HG02973 (cell line): ENCODE data around the gene LRPAP1.

Experiments
- ATAC-seq: cut with Tn5 transposase; IDR thresholded peaks from one replicate; pipeline ENCODE4 v1.9.1; 2021; ENCODE audit warnings: moderate library complexity; ENCODE audit not compliant: unreplicated experiment

Gene LRPAP1

DNA sequence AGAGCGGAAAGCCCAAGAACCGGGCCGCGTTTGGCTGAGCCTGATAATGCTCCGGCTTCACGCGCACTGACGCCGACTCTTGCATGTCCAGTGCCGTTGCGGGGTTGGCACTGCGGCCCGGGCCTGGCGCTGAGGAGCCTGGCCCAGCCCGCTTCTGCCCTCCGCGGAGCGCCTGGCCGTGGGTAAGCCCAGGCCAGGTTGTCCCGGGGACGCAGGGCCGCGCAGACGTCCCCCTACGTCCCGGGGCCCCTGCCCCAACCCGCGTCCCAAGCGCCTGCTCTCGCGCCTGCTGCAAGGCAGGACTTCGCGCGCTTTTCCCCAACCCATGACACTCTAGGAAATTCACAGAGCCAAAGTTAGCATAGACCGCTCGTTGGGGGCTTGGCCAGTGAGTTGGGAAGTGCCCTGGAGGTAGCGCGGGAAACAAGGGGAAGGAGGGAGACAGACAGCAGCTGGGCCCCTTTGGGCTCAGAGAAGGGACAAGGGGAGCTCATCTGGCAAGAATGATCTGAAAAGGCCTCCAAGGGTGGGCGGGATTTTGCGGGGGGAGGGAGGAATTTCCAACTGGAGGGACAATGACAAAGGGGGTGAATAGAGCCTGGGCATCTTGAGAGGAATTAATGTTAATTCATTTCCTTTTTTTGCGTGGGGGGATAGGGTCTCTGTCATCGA lies 665 bp upstream of the LRPAP1 start:
- no peak for ATAC-seq

DNA sequence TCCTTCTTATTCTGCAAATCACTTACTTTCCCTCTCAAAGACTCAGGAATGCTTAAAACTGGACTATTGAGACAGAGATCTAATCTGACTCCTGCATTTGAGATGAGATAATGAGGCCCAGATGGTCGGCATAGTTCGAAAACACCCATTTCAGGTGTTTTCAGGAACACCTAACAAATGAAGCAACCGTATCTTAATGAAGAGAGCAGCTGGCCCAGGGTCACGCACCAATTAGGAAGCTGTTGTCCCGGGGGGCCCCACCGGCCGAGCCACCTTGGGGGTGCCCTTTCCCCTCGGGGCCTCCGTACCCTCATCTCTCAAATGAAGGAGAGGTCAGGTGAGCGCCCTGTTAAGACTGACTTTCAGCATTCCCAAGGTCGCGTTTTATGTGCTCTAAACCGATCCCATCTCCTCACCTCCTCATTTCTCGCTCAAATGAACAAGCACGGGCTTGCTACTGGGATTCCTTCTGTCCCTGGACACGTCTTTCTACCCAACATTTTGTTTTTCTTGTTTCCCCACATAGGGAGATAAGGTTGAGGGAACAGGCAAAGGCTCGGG lies 824 bp downstream of the LRPAP1 start:
- ATAC-seq: no peak

DNA sequence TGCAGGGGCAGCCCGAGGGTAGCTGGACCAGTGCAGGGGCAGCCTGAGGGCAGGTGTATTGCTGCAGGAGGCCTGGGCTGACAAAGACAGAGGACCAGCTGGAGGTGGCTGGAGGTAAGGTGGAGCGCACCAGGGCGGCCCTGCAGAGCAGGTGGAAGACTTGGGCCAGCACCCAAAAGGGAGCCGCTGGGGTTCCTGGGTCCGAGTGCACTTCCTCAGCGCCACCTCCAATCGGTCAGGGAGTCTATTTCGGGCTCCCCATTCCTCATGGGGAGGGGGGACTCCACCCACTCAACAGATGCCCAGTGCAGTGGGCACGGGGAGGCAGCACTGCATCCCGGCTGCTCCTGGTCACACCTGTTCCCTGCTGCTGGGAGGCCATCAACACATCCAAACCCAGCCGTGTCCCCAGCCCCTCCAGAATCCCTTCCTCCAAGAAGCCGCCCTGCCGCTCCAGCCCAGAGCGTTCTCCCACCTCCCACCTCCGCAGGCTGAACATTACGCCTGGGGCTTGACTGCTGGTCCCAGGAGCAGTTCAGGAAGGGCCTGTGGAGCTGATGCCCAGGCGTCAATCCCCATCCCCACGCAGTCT lies 1.5 kb downstream of the LRPAP1 start:
- no peak for ATAC-seq

DNA sequence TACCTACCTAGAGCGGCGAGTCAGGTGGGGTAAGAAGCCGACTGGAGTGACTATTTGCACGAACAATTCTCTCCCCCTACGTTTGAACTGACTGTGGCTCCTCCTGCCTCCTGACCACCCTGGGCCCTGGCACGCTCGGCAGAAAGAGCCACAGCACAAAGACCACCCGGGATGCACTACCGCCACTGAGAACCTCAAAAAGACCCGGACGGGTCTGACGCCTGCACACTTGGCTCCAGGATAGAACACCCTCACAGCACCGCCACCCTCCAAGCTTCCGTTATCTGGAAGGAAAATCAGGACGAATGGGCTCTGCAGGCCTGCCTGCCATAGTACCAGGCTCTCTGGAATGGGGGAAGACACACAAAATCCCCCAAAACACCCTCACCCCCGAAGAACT lies 2.2 kb downstream of the LRPAP1 start:
- no peak for ATAC-seq

DNA sequence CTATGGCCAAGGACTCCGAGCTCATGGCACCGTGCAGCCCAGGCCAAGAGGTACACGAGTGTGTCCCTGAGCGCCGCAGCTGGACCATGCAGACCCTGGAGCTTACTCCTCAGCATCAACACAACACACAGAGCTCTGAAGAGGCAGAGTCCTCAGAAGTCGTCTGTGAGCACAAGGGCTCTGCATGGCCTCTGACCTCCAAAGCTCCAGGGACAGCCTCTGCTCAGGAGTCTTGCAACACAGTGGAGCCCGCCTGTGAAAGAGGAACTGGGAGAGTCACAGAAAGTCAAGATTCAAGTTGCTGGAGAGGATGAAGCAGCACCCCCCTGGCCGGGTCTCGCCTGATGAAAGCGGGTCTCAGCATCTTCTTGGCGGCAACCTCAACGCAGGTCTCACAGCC lies 2.9 kb downstream of the LRPAP1 start:
- ATAC-seq: no peak

DNA sequence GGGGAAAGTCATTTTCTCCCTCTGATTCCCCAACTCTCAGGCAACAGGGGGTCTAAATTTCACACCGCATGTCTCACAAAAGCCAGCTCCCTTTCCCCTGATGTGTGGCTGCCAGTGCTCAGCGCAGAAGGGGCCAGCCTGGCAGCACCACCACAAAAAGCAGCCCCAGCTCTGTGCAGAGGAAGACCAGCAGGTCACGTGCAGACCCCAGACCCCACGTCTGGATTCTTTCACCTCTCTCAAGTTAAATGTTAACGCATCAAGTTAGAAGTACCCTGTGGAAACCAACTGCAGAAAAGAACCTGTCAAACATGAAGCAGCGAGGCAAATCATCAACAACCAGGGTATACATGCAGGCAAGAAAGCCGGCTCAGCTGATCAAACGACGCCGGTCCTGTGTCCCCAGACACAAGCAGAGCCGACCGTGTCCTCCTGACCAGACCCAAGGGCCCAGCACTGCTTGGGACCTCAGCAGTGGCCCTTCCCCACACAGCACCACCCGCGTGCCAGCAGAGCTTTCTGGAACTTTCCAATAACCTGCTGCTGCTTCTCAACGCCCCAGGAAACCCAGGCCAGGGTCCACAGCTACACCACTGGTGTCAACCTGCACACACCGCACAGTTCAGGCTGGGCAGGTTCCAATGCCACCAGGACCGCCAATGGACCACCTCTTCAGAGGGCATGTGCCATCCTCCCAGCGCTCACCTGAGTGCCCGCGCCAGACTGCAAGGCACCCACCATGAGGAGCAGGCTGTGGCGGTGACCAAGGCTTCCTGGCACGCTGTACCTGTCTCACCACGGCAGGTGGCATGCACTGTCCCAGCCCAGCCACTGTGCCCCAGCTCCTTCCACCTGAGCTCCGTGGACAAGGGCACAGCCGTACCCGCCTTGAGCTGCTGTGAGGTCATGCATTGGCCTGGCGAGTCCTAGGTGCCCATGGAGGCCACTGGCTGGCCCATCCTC lies 4.0 kb downstream of the LRPAP1 start:
- ATAC-seq: no peak

DNA sequence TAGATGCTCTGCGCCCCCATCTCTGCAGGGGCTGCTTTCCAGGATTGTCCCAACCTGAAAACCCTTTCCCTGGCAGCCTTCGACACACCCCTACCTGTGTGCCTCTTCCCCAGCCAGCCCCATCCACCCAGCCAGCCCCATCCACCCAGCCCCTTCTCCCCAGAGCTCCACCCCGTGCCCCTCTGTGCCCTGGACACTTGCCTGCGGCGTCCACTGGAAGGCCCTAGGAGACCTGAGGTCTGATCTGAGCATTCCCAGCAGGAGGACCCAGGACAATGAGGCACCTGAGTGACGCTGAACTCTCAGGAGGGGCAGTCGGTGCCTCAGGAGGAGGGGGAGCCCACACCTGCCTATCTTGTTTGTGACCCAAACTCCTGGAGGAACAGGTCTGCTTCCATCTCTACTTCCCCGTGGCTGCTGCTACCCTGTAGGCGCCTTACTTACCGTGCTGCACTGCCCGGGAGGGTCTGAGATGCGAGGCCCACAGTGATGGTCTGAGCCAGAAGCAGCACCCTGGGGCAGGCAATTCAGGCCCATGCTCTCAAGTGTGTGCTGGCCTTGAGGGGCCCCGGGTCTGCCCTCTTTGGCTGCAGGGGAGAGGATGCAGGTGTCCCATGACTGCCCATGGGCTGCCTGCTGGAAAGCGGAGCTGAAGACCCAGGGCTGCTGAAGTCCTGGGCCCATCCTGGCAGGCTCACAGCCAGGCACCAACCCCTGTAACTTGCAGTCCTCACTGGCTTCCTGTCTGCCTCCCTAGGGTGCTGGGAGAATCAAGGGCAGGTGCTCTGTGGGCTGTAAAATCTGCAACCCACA lies 4.9 kb downstream of the LRPAP1 start:
- ATAC-seq: no peak

DNA sequence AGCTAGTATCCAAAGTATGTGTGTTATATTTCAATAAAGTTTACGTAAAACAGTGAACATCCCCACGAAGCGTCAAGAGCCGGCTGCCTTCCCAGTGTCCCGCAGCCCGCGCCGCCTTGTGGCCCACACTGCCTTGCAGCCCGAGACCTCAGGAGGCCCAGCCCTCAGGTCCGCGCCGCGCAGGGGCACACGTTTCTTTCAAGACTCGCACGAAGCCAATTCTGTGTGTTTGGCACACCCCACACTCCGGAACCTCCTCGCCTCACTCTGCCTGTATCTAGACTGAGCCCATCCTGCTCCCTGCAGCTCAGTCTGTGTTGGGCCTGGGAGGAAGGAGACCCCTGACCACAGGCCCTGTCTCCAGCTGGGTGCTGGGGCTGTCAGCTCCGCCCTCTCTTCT lies 5.8 kb downstream of the LRPAP1 start:
- ATAC-seq: no peak

DNA sequence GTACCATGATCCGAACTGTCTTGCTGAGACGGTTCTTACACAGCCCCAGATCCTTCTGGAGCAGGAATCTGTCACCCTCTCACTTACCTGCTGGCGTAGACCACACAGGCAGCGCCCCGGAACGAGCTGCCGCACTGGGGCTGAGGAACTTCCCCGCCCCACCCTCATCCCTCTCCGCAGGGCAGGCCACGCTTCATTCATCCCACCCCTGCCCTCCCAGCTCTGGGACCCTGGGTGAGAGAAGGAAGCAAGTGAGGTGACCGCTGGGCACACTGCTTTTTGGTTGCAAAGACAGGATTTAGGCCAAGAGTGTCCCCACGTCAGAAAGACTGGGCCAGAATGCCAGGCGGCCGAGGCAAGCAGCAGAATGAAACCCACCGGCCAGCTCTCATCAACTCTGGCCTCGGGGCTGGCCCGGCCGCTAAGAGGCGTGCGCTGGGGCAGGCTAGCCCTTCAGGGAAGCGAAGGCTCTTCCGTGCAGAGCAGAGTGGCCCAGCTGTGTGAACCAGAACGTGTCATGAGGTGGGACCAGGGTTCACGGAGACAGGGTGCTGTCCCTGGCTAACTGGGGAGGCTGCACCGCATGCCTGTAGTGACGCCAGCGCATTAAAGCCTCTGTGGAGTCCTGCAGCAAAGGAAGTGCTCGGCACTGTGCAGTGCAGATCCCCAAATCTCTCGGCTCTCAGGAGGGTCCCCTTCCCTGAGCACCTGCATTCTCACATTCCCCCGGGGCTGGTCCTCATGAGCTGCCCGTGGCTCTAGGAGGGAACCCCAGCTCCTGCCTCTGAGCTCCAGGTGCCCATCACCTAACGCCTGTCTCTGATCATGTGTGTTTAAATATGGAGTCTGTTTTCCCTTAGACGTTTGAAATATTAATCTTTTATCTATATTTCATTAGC lies 6.4 kb downstream of the LRPAP1 start:
- ATAC-seq: no peak

DNA sequence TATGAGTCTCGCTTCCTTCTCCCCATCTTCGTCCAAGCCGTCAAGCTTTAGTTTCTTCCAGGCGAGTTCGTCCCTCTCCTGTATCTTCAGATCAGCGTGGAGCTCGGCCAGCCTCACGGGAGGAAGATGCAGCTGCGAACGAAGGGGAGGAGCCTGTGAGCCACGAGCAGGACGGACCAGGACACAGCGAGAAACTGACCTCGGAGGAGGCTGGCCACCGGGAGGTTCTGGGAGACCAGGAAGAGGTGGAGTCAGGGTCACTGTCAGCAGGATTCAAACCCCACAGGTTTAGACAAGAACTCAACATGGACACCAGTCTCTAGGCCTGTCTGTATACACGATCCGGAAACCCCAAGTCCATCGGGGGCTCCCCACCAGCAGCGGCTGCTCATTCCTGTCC lies 7.3 kb downstream of the LRPAP1 start:
- ATAC-seq: no peak

DNA sequence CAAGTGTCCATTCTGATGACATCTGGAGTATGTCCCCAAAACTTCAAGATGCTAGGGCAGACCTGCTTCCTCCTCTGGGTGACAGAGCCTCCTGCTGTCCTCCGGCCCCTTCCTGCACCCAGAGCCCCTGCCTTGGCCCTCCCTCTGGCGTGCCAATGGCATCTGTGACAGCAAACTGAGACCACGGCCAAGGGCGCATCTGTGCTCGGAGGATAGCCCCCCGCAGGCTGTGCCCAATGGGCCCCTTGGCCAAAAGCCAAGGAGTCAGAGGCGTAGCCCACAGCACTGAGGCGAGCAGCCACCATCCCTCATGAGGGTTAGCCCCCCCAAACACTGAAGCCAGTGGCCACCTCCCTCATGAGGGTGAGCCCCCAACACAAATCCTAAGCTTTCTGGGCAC lies 7.9 kb downstream of the LRPAP1 start:
- no peak for ATAC-seq

DNA sequence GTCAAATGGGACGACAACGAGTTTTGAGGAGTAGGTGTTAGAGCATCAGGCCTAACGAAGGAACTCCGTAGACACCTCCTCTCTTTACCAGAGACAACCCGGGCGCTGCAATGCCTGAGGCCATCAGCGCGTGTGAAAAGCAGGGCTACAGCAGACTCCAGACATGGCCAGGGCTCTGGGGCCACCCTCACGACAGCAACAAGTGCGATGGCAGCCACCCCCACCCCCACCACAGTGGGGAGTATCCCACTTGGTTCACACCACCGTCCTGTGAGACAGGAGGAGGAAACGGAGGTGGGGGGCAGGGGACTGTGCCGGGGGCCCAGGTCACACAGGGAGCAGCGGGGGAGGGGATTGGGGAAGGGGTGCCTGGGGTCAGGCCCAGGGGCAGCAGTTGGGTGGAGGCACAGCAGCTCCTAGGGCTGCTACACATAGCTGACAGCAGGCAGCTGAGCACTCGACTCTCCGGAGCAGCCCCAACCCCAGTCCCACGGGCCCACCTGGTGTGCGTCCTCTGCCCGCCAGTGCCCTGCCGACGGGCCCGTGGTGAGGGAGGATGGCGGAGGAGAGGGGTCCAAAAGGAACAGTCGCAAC lies 8.5 kb downstream of the LRPAP1 start:
- no peak for ATAC-seq

DNA sequence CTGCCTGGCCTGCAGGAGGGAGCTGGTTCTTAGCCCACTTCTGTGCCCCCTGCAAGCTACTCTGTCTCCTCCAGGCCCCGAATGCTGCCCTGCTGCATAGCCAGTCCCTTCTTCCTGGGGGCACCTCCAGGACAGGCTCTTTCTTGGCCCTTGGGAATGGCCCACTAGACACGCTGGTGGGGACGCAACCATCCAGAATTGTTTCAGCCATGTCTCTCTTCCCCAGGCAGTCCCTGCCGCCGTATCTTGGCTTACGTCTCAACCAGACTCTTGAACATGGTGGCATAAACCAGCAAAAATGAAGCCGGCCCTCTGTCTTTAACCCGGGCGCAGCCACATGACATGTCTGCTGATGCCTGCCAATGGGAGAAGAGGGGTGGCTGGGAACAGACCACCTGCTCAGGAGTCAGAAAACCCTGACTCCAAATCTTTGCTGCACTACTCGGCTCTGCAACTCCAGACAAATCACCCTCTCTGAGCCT lies 9.0 kb downstream of the LRPAP1 start:
- no peak for ATAC-seq

DNA sequence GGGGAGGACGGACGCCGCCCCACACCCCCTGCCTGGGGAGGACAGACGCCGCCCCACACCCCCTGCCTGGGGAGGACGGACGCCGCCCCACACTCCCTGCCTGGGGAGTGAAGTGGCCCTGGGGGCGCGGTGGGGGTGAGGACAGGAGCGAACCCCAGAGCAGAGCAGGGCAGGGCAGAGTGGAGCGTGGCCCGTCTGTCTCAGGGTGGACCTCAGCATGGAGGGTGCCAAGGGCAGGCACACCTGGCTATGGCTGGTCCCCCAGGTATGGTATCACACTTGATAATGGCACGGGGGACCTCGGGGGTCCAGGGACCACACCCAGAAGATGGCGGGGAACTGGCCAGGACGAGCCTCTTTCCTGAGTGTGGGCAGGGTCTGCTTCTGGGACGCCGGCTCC lies 9.6 kb downstream of the LRPAP1 start:
- no peak for ATAC-seq

DNA sequence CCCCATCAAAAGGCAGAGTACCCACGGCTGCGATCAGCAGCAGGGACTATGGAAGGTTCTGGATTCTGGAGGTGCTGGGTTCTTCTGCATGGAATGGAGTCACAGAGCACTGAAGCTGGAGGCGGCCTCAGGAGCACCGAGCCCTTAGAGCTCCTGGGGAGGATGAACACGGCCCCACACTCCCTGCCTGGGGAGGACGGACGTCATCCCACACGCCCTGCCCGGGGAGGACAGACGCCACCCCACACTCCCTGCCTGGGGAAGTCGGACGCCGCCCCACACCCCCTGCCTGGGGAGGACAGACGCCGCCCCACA lies 9.9 kb downstream of the LRPAP1 start:
- no peak for ATAC-seq

DNA sequence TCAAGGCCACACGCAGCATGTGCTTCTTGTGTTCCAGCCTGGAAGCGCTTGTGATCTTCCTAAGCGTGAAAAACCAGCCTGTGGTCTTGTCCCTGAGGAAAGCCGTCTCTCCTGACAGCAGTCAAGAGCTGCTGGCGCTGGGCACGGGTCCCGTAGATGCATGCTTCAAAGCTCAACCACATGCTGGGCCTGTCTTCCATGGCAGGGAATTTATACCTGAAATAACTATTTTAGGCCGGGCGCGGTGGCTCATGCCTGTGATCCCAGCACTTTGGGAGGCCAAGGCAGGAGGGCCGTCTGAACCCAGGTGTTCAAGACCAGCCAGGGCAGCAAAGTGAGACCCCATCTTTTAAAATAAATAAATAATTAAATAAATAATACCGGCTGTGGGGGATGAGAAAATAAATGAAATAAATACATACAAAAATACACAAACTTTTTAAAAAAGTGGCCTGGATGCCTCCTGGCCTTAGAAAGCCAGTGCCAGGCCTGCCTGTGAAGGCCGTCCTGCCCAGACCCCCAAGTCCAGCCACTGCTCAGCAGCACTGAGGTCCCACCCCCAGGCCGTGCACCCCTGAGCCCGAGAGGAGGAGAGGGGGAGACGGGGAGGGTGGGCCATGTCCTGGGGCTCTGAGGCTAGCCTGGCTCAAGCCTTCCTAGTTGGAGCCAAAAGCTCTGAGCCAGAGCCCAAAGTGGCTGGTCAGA lies 10.4 kb downstream of the LRPAP1 start:
- no peak for ATAC-seq

DNA sequence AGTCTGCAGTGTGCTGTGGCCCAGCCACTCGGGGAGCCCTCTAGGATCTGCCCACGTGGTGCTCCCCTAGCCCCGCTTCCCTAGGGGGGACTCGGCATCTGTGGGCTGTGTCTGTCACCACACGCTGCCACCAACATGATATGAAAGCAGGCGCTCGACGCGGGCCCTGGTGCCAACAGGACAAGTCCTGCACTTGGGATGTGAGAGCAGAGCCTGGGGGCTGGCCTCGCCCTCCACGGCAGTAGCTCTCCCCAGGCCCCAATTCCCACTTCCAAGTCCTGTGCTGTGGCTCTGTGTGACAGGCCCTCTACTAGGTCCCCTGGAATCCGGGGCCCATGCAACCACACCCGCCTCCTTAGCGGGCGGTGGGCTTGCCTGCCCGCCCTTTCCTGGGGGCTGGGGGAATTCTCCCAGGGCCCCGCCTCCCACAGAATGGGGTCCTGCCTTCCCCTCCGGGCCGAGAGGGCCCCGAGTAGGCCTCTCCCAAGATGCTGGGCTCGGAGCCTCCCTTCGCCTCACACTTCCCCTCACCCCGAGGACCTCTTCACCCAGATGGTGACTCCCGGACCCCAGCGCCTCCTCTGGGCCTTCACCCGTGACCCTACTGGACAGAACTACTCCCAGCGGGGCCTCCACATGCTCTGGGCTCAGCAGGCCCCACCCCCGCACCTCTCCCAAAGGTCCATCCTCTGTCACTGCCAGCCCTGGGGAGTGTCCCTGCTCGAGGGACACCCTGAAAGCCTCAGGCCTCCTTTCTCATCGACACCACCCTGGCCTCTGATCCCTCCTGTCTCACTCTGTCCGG lies 11.2 kb downstream of the LRPAP1 start:
- ATAC-seq: no peak

DNA sequence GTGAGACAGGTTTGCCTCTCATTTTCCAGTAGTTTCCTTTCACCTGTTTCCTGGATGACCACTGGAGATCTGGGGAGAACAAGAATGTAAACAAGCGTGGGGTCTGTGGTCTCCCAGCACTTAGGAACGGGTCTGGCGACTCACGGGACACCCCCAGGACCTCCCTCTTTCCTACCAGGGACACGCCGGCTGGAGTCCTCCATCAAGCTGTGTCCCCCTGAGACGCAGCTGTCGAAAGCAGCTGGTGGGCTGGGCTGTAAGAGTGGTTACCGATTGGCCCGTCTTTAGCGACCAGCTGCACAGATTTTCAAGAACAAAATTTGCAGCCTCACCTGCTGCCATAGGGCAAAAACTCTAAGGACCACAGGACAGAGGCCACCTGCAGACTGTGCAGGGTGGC lies 11.9 kb downstream of the LRPAP1 start:
- no peak for ATAC-seq
